Measurements from ENCODE around the gene ZYX.
"Not testable (repeated sequence)": the region's sequence is repeated elsewhere in the genome, so short reads cannot be mapped to it uniquely, and the experiment has no call there.

Gene ZYX

GRCh38 chr7:143396625-143397556, 15.7 kb downstream of the ZYX start:
- H3K4me1 ChIP-seq: peaks cover 17% of the 10 kb centered on the region
- no peaks in the 10 kb centered on the region for H4K20me1 ChIP-seq
- no peak for TF ChIP-seq Cebpa-rat (IDR thresholded peaks at IDR 0.05)
- no peaks in the 10 kb centered on the region for H3K27me3 ChIP-seq
- no peak overlapping the region for H3K4me3 ChIP-seq
- H3K36me3 ChIP-seq: peaks cover 12% of the 10 kb centered on the region
- H3K27ac ChIP-seq: no peak overlapping the region
- no peak overlapping the region for H3K9ac ChIP-seq
- H3K9me3 ChIP-seq: no peaks in the 10 kb centered on the region
- no peak overlapping the region for H3K4me2 ChIP-seq

- H3K9ac ChIP-seq: no peak overlapping the region
- H3K4me1 ChIP-seq: peaks cover 17% of the 10 kb centered on the region
- no peak overlapping the region for H3K27ac ChIP-seq
- no peak overlapping the region for H3K4me3 ChIP-seq
- no peaks in the 10 kb centered on the region for H4K20me1 ChIP-seq
- H3K27me3 ChIP-seq: no peaks in the 10 kb centered on the region
- no peak overlapping the region for H3K4me2 ChIP-seq
- TF ChIP-seq Cebpa-rat (IDR thresholded peaks at IDR 0.05): no peak
- H3K9me3 ChIP-seq: no peaks in the 10 kb centered on the region
- 0 out of 2 replicates have a peak, but pooled peaks cover 3% of the 10 kb centered on the region for H3K36me3 ChIP-seq
Measured at GRCh38 chr7:143397710-143398530, 16.8 kb downstream of the ZYX start.

GRCh38 chr7:143398616-143399015, 17.5 kb downstream of the ZYX start:
- no peak overlapping the region for H3K9ac ChIP-seq
- H3K27me3 ChIP-seq: no peaks in the 10 kb centered on the region
- peaks cover 17% of the 10 kb centered on the region for H3K4me1 ChIP-seq
- H3K36me3 ChIP-seq: no peaks in the 10 kb centered on the region
- H3K27ac ChIP-seq: no peak overlapping the region
- H3K4me2 ChIP-seq: no peak overlapping the region
- no peak overlapping the region for H3K4me3 ChIP-seq
- no peaks in the 10 kb centered on the region for H3K9me3 ChIP-seq
- no peak for TF ChIP-seq Cebpa-rat (IDR thresholded peaks at IDR 0.05)
- H4K20me1 ChIP-seq: no peaks in the 10 kb centered on the region

- Histone ChIP-seq H3K4me1 (peaks cover 17% of the 10 kb centered on the region), H3K36me3 (no peaks in the 10 kb centered on the region), H3K27me3 (no peaks in the 10 kb centered on the region), H3K4me2 (no peak overlapping the region), H4K20me1 (no peaks in the 10 kb centered on the region), H3K9me3 (no peaks in the 10 kb centered on the region), H3K4me3 (no peak overlapping the region), H3K9ac (no peak overlapping the region), H3K27ac (no peak overlapping the region)
- TF ChIP-seq Cebpa-rat (IDR thresholded peaks at IDR 0.05): no peak
Measured at GRCh38 chr7:143399151-143399550, 18.0 kb downstream of the ZYX start.

GRCh38 chr7:143399642-143400041, 18.5 kb downstream of the ZYX start:
- no peak overlapping the region for H3K27ac ChIP-seq
- TF ChIP-seq Cebpa-rat (IDR thresholded peaks at IDR 0.05): no peak
- no peaks in the 10 kb centered on the region for H3K36me3 ChIP-seq
- peaks cover 15% of the 10 kb centered on the region for H3K4me1 ChIP-seq
- H3K9me3 ChIP-seq: no peaks in the 10 kb centered on the region
- no peaks in the 10 kb centered on the region for H3K27me3 ChIP-seq
- no peak overlapping the region for H3K4me3 ChIP-seq
- H3K4me2 ChIP-seq: no peak overlapping the region
- no peaks in the 10 kb centered on the region for H4K20me1 ChIP-seq
- no peak overlapping the region for H3K9ac ChIP-seq

- no peaks in the 10 kb centered on the region for H3K9me3 ChIP-seq
- no peak overlapping the region for H3K9ac ChIP-seq
- no peak overlapping the region for H3K4me3 ChIP-seq
- no peaks in the 10 kb centered on the region for H3K27me3 ChIP-seq
- no peak for TF ChIP-seq Cebpa-rat (IDR thresholded peaks at IDR 0.05)
- no peaks in the 10 kb centered on the region for H4K20me1 ChIP-seq
- no peak overlapping the region for H3K4me2 ChIP-seq
- H3K36me3 ChIP-seq: no peaks in the 10 kb centered on the region
- H3K4me1 ChIP-seq: no peaks in the 10 kb centered on the region
- no peak overlapping the region for H3K27ac ChIP-seq
Measured at GRCh38 chr7:143401265-143401664, 20.1 kb downstream of the ZYX start.

- H3K4me2 ChIP-seq, H3K4me3 ChIP-seq, H3K36me3 ChIP-seq, H3K27me3 ChIP-seq, H4K20me1 ChIP-seq, H3K9me3 ChIP-seq, H3K9ac ChIP-seq, H3K4me1 ChIP-seq, H3K27ac ChIP-seq: not testable (repeated sequence)
Measured at GRCh38 chr7:143402233-143402632, 21.1 kb downstream of the ZYX start.

GRCh38 chr7:143405173-143406001, 24.2 kb downstream of the ZYX start:
- H3K36me3 ChIP-seq: no peaks in the 10 kb centered on the region
- 0 out of 2 replicates have a peak, but pooled peaks cover 3% of the 10 kb centered on the region for H3K27me3 ChIP-seq
- no peak overlapping the region for H3K9ac ChIP-seq
- no peak overlapping the region for H3K4me3 ChIP-seq
- TF ChIP-seq Cebpa-rat (IDR thresholded peaks at IDR 0.05): no peak
- peaks cover 11% of the 10 kb centered on the region for H3K4me1 ChIP-seq
- H4K20me1 ChIP-seq: no peaks in the 10 kb centered on the region
- H3K9me3 ChIP-seq: no peaks in the 10 kb centered on the region
- H3K27ac ChIP-seq: no peak overlapping the region
- no peak overlapping the region for H3K4me2 ChIP-seq

- Histone ChIP-seq H3K4me1 (peaks cover 16% of the 10 kb centered on the region), H3K27me3 (0 out of 2 replicates have a peak, but pooled peaks cover 3% of the 10 kb centered on the region), H4K20me1 (no peaks in the 10 kb centered on the region), H3K4me2 (no peak overlapping the region), H3K4me3 (no peak overlapping the region), H3K27ac (no peak overlapping the region), H3K9me3 (no peaks in the 10 kb centered on the region), H3K9ac (no peak overlapping the region), H3K36me3 (no peaks in the 10 kb centered on the region)
- no peak for TF ChIP-seq Cebpa-rat (IDR thresholded peaks at IDR 0.05)
Measured at GRCh38 chr7:143406002-143406357, 24.8 kb downstream of the ZYX start.
